Stimulated activated memory B cell treated with anti-CD40 and anti-IgM and Interleukin-4, amounts not matched to agents 10 μg/mL and 1 μg/mL and 100 μg/mL, for 72 hours (primary cell): Measurements from ENCODE around the gene MACROD2.

Experiments
- ATAC-seq: fragments of 150-1000 bp; cut with Tn5 transposase; 2 replicates; pipeline ENCODE4 v1.10.0; 2021
- H3K27ac Mint-ChIP-seq: one replicate; pipeline ENCODE4 v1.8.0; 2022; ENCODE audit warnings: mild to moderate bottlenecking, mixed read lengths
- H3K27me3 Mint-ChIP-seq: one replicate; pipeline ENCODE4 v1.8.0; 2022; ENCODE audit warnings: mixed read lengths
- H3K36me3 Mint-ChIP-seq: one replicate; pipeline ENCODE4 v1.8.0; 2022; ENCODE audit warnings: mixed read lengths
- H3K4me1 Mint-ChIP-seq: one replicate; pipeline ENCODE4 v1.8.0; 2022; ENCODE audit warnings: mixed read lengths
- H3K4me3 Mint-ChIP-seq: one replicate; pipeline ENCODE4 v1.8.0; 2022; ENCODE audit warnings: mild to moderate bottlenecking, moderate library complexity, mixed read lengths
- H3K9me3 Mint-ChIP-seq: one replicate; pipeline ENCODE4 v1.8.0; 2022; ENCODE audit warnings: mixed read lengths

The MACROD2 gene

GRCh38 chr20:14727485-14728150 is 732.3 kb downstream of the MACROD2 start:
- H3K27me3 Mint-ChIP-seq: no peaks in the 10 kb centered on the region
- H3K27ac Mint-ChIP-seq: no peak overlapping the region
- no peak overlapping the region for H3K4me3 Mint-ChIP-seq
- H3K9me3 Mint-ChIP-seq: no peaks in the 10 kb centered on the region
- H3K4me1 Mint-ChIP-seq: no peaks in the 10 kb centered on the region
- ATAC-seq: no peak
- no peaks in the 10 kb centered on the region for H3K36me3 Mint-ChIP-seq

- no peak for ATAC-seq
- Mint-ChIP-seq H3K4me1 (no peaks in the 10 kb centered on the region), H3K4me3 (no peak overlapping the region), H3K27ac (no peak overlapping the region), H3K27me3 (no peaks in the 10 kb centered on the region), H3K9me3 (no peaks in the 10 kb centered on the region), H3K36me3 (no peaks in the 10 kb centered on the region)
Measured at GRCh38 chr20:14729390-14729789, 734.1 kb downstream of the MACROD2 start.

- H3K4me3 Mint-ChIP-seq: no peak overlapping the region
- H3K27ac Mint-ChIP-seq: no peak overlapping the region
- no peaks in the 10 kb centered on the region for H3K9me3 Mint-ChIP-seq
- no peaks in the 10 kb centered on the region for H3K36me3 Mint-ChIP-seq
- H3K4me1 Mint-ChIP-seq: no peaks in the 10 kb centered on the region
- no peaks in the 10 kb centered on the region for H3K27me3 Mint-ChIP-seq
- ATAC-seq: no peak
Measured at GRCh38 chr20:14732343-14732742, 737.0 kb downstream of the MACROD2 start.

GRCh38 chr20:14732996-14733395 is 737.7 kb downstream of the MACROD2 start:
- Mint-ChIP-seq H3K4me1 (no peaks in the 10 kb centered on the region), H3K36me3 (no peaks in the 10 kb centered on the region), H3K4me3 (no peak overlapping the region), H3K9me3 (no peaks in the 10 kb centered on the region), H3K27me3 (no peaks in the 10 kb centered on the region), H3K27ac (no peak overlapping the region)
- ATAC-seq: no peak

GRCh38 chr20:14740380-14740779 is 745.1 kb downstream of the MACROD2 start:
- Mint-ChIP-seq H3K27me3 (no peaks in the 10 kb centered on the region), H3K4me1 (no peaks in the 10 kb centered on the region), H3K9me3 (no peaks in the 10 kb centered on the region), H3K27ac (no peak overlapping the region), H3K4me3 (no peak overlapping the region), H3K36me3 (no peaks in the 10 kb centered on the region)
- no peak for ATAC-seq

GRCh38 chr20:14741616-14742015 is 746.3 kb downstream of the MACROD2 start:
- H3K4me1 Mint-ChIP-seq: no peaks in the 10 kb centered on the region
- ATAC-seq: no peak
- no peak overlapping the region for H3K27ac Mint-ChIP-seq
- no peak overlapping the region for H3K4me3 Mint-ChIP-seq
- H3K9me3 Mint-ChIP-seq: no peaks in the 10 kb centered on the region
- H3K36me3 Mint-ChIP-seq: no peaks in the 10 kb centered on the region
- H3K27me3 Mint-ChIP-seq: no peaks in the 10 kb centered on the region

- no peaks in the 10 kb centered on the region for H3K4me1 Mint-ChIP-seq
- no peaks in the 10 kb centered on the region for H3K9me3 Mint-ChIP-seq
- no peak overlapping the region for H3K4me3 Mint-ChIP-seq
- H3K27ac Mint-ChIP-seq: no peak overlapping the region
- no peaks in the 10 kb centered on the region for H3K36me3 Mint-ChIP-seq
- no peaks in the 10 kb centered on the region for H3K27me3 Mint-ChIP-seq
- no peak for ATAC-seq
Measured at GRCh38 chr20:14744723-14745122, 749.4 kb downstream of the MACROD2 start.

- Mint-ChIP-seq H3K36me3 (no peaks in the 10 kb centered on the region), H3K9me3 (no peaks in the 10 kb centered on the region), H3K4me3 (no peak overlapping the region), H3K27ac (no peak overlapping the region), H3K4me1 (no peaks in the 10 kb centered on the region), H3K27me3 (no peaks in the 10 kb centered on the region)
- ATAC-seq: peak; percentile 7
Measured at GRCh38 chr20:14745830-14746229, 750.5 kb downstream of the MACROD2 start.

GRCh38 chr20:14751191-14751590 is 755.9 kb downstream of the MACROD2 start:
- no peaks in the 10 kb centered on the region for H3K36me3 Mint-ChIP-seq
- no peaks in the 10 kb centered on the region for H3K4me1 Mint-ChIP-seq
- H3K4me3 Mint-ChIP-seq: no peak overlapping the region
- no peak for ATAC-seq
- H3K27me3 Mint-ChIP-seq: no peaks in the 10 kb centered on the region
- no peak overlapping the region for H3K27ac Mint-ChIP-seq
- peaks cover 4% of the 10 kb centered on the region for H3K9me3 Mint-ChIP-seq

GRCh38 chr20:14757728-14758127 is 762.4 kb downstream of the MACROD2 start:
- no peak for ATAC-seq

GRCh38 chr20:14758356-14758755 is 763.0 kb downstream of the MACROD2 start:
- no peaks in the 10 kb centered on the region for H3K27me3 Mint-ChIP-seq
- H3K4me1 Mint-ChIP-seq: no peaks in the 10 kb centered on the region
- H3K4me3 Mint-ChIP-seq: no peak overlapping the region
- H3K27ac Mint-ChIP-seq: no peak overlapping the region
- no peak for ATAC-seq
- H3K9me3 Mint-ChIP-seq: no peaks in the 10 kb centered on the region
- no peaks in the 10 kb centered on the region for H3K36me3 Mint-ChIP-seq

More at GRCh38 chr20:14757728-14758127, 762.4 kb downstream of the MACROD2 start:
- Mint-ChIP-seq H3K4me3 (no peak overlapping the region), H3K27me3 (no peaks in the 10 kb centered on the region), H3K4me1 (no peaks in the 10 kb centered on the region), H3K9me3 (no peaks in the 10 kb centered on the region), H3K36me3 (no peaks in the 10 kb centered on the region), H3K27ac (no peak overlapping the region)

- H3K36me3 Mint-ChIP-seq: no peaks in the 10 kb centered on the region
- no peaks in the 10 kb centered on the region for H3K4me1 Mint-ChIP-seq
- no peaks in the 10 kb centered on the region for H3K27me3 Mint-ChIP-seq
- no peak overlapping the region for H3K27ac Mint-ChIP-seq
- H3K4me3 Mint-ChIP-seq: no peak overlapping the region
- ATAC-seq: no peak
- H3K9me3 Mint-ChIP-seq: no peaks in the 10 kb centered on the region
Measured at GRCh38 chr20:14759979-14760378, 764.7 kb downstream of the MACROD2 start.

- no peak overlapping the region for H3K4me3 Mint-ChIP-seq
- H3K9me3 Mint-ChIP-seq: no peaks in the 10 kb centered on the region
- ATAC-seq: no peak
- no peaks in the 10 kb centered on the region for H3K27me3 Mint-ChIP-seq
- no peak overlapping the region for H3K27ac Mint-ChIP-seq
- H3K4me1 Mint-ChIP-seq: no peaks in the 10 kb centered on the region
- no peaks in the 10 kb centered on the region for H3K36me3 Mint-ChIP-seq
Measured at GRCh38 chr20:14761903-14762302, 766.6 kb downstream of the MACROD2 start.

GRCh38 chr20:14764511-14765369 is 769.4 kb downstream of the MACROD2 start:
- no peak overlapping the region for H3K27ac Mint-ChIP-seq
- H3K27me3 Mint-ChIP-seq: no peaks in the 10 kb centered on the region
- no peak for ATAC-seq
- H3K36me3 Mint-ChIP-seq: no peaks in the 10 kb centered on the region
- no peaks in the 10 kb centered on the region for H3K9me3 Mint-ChIP-seq
- H3K4me1 Mint-ChIP-seq: no peaks in the 10 kb centered on the region
- H3K4me3 Mint-ChIP-seq: no peak overlapping the region

GRCh38 chr20:14765370-14765701 is 770.0 kb downstream of the MACROD2 start:
- Mint-ChIP-seq H3K27ac (no peak overlapping the region), H3K4me1 (no peaks in the 10 kb centered on the region), H3K36me3 (no peaks in the 10 kb centered on the region), H3K9me3 (no peaks in the 10 kb centered on the region), H3K27me3 (no peaks in the 10 kb centered on the region), H3K4me3 (no peak overlapping the region)
- no peak for ATAC-seq

- Mint-ChIP-seq H3K27me3 (no peaks in the 10 kb centered on the region), H3K27ac (no peak overlapping the region)
- ATAC-seq: no peak
Measured at GRCh38 chr20:14773486-14773885, 778.2 kb downstream of the MACROD2 start.

More at GRCh38 chr20:14773486-14773885, 778.2 kb downstream of the MACROD2 start:
- Mint-ChIP-seq H3K9me3 (no peaks in the 10 kb centered on the region), H3K4me1 (no peaks in the 10 kb centered on the region), H3K4me3 (no peak overlapping the region), H3K36me3 (no peaks in the 10 kb centered on the region)
